ENCODE data around the gene SCAF4.
"Not testable (repeated sequence)": the region's sequence is repeated elsewhere in the genome, so short reads cannot be mapped to it uniquely, and the experiment has no call there.

SCAF4 gene

DNA sequence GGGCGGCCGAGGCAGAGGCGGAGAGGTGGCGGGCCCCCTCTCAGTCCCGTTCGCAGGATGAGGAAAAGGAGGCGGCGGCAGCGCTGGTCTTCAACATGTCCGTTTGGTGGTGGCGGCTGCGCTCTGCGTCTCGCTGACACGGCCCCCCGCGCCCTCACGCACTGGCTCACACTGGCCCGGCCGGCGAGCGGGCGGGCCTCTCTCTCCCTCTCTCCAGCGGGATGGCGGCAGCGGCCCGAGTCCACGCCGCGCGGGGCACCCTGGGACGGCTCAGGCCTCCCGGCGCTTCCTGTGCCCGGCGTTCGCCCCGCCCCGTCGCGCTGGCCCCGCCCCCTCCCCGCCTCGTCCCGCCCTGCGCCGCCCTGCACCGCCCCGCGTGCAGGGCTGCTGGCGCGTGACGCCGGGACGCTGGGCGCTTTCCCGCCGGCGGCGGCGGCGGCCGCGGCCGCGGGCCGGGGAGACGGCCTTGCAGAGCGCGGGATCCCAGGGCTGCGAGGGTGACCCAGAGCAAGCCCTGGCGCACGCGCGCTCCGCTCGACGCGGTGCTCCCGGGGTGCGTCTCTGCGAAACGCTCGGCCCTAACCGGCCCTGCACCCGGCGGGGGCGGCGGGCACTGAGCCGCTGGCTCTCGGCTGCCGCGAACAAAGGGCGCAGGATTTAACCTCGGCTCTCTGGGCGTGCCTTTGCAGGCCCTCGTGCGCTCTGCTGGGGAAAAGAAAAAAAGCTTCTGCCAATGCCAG is at the start of gene SCAF4:
Gene SCAF4, minus strand, starts transcription at position 262 of the 740 bp plus-strand sequence. CDS start 426 bp downstream, outside the sequence.
- peak; percentile 55 to 74 for DNase-seq (ENCODE audit: low read depth in 2 of 2)

DNA sequence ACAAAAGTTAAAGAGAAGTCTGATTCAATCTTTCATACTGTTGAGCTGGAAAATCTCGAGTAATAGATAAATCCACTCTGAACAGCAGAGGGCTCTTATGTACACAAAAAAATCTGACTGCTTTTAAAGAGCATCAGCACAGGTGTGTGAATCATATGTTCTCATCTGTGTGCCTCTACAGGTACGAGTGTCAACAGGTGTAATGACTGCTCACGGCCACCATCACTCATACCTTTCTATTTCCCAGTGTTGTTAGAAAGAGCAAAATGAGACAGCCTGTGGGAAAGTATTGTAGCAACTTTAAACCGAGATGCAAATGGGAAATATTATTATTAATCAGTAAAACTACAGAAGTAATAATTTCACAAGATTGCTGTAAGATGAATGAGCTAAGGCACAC is 49.0 kb upstream of the SCAF4 start:
- DNase-seq (ENCODE audit: low read depth in 2 of 2), result no peak

DNA sequence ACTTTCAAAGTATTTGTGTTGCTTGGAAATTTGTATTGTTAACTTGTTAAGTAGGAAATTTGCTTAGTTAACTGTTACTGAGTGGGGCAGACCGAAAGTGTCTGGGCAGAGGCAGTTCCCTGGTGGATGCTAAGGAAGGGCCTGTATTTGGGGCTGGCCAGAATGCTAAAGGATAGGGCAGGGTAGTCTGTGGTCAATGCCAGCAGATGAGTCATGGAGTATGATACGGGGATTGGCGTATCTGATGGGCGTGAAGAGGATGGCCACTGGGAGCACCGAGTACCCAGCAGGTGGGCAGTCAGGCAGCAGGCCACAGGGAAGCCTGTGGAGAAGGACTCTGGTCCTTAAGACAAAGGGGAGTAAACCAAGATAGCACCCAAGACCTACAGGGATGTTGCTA is 46.6 kb upstream of the SCAF4 start:
- no peak for DNase-seq (ENCODE audit: low read depth in 2 of 2)

GRCh38 chr21:31777857-31778256 is 45.9 kb upstream of the SCAF4 start:
- no peak for DNase-seq (ENCODE audit: low read depth in 2 of 2)

DNA sequence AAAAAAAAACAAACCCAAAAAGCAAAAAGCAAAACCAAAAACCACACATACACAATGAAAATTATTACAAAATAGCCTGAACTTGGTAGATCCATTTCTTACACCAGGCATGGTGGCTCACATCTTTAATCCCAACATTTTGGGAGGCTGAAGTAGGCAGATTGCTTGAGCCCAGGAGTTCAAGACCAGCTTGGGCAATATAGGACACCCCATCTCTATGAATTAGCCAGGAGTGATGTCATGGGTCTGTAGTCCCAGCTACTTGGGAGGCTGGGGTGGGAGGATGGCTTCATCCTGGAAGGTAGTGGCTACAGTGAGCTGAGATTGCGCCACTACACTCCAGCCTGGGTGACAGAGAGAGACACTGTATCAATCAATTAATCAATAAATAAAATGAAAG is 42.1 kb upstream of the SCAF4 start:
- DNase-seq (ENCODE audit: low read depth in 2 of 2), result no peak

- DNase-seq (ENCODE audit: low read depth in 2 of 2), result no peak
Observed at GRCh38 chr21:31772674-31773555, 41.0 kb upstream of the SCAF4 start.

DNA sequence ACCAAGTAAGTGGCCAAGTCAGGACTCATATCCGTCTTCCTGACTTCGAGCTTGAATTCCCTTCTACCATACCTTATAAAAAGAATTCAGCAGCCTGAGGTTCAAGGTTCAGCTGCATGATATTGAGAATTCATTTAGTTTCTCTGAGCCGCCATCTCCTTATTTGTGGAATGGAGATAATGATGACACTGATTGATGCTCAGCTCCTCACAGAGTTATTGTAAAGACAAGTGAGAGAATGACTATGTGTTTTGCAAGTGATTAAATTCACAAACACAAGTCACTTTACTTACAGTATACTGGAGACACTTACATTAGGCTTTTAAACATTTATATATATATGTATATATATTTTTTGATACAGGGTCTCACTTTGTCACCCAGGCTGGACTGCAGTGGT is 39.8 kb upstream of the SCAF4 start:
- DNase-seq (ENCODE audit: low read depth in 2 of 2), result no peak

GRCh38 chr21:31768710-31769109 is 36.8 kb upstream of the SCAF4 start:
- no peak for DNase-seq (ENCODE audit: low read depth in 2 of 2)

- DNase-seq (ENCODE audit: low read depth in 2 of 2), result no peak
Observed at GRCh38 chr21:31766899-31767298, 35.0 kb upstream of the SCAF4 start.

- DNase-seq (ENCODE audit: low read depth in 2 of 2), result not testable (repeated sequence)
Observed at GRCh38 chr21:31765850-31766249, 33.9 kb upstream of the SCAF4 start.

DNA sequence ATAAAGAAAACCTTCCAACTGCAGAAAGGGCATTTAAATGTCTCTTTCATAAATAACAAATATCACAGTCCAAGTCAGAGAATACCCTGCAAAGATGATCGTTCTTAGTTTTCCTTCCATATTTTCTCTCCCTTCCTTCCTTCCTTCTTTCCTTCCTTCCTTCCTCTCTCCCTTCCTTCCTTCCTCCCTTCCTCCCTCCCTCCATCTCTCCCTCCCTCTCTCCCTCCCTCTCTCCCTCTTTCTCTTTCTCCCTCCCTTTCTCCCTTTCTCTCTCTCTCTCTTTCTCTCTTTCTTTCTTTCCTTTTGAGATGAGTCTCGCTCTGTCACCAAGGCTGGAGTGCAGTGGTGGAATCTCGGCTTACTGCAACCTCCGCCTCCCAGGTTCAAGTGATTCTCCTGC is 29.0 kb upstream of the SCAF4 start:
- DNase-seq (ENCODE audit: low read depth in 2 of 2), result no peak

DNA sequence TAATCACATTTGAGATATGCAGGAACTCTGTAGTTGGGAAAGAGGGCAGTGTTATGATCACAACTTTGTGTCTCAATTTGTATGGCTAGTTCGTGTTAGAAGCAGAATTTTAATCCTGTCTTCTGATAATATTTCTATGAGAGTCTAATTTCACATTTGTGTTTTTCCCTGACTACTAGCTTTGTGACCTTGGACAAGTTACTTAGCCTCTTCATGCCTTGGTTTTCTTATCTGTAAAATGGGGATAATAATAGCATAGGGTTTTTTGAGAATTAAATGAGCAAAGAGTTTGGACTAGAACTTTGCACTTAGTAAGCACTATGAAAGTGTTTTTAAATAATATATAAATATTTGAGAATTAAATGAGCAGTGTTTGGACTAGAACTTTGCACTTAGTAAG is 24.9 kb upstream of the SCAF4 start:
- DNase-seq (ENCODE audit: low read depth in 2 of 2), result no peak

DNA sequence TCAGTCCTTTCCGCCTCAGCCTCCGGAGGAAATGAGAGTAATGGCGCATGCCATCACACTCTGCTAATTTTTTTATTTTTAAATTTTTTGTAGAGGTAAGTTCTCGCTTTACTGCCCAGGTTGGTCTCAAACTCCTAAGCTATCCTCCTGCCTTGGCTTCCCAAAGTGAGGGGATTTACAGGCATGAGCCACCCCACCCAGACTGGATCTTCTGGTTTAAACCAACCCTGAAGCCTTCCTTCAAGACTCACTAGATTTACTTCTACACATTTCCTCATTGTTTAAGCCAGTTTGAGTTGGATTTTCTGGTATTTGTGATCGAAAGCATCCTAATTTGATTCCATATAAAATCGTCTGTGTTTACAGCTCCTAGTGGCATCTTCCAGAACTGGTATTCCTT is 23.1 kb upstream of the SCAF4 start:
- no peak for DNase-seq (ENCODE audit: low read depth in 2 of 2)

- DNase-seq (ENCODE audit: low read depth in 2 of 2), result no peak
Observed at GRCh38 chr21:31754708-31754960, 22.7 kb upstream of the SCAF4 start.

GRCh38 chr21:31753949-31754707 is 22.2 kb upstream of the SCAF4 start:
- DNase-seq (ENCODE audit: low read depth in 2 of 2), result no peak

- no peak for DNase-seq (ENCODE audit: low read depth in 2 of 2)
Observed at GRCh38 chr21:31752967-31753366, 21.0 kb upstream of the SCAF4 start.

DNA sequence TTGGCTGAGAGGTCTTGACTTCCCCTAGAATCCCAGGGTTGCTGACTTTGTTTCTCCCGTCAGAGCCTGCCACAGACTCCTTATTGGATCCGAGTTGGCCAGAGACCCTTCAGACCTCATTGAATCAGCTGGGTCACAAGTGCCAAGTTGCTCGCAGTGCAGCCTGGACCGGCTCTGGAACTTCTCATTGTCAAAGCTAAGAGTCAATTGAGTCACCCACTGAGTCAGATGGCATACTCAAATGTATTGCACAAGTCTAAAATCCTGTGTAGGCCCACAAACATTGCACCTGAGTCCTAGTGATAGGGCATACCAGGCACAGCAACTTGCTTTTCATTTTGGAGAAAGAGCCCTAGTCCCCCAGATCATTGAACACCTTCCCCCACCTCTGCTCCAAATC is 20.4 kb upstream of the SCAF4 start:
- no peak for DNase-seq (ENCODE audit: low read depth in 2 of 2)

- no peak for DNase-seq (ENCODE audit: low read depth in 2 of 2)
Observed at GRCh38 chr21:31750843-31751242, 18.9 kb upstream of the SCAF4 start.

- no peak for DNase-seq (ENCODE audit: low read depth in 2 of 2)
Observed at GRCh38 chr21:31744182-31744800, 12.4 kb upstream of the SCAF4 start.

DNA sequence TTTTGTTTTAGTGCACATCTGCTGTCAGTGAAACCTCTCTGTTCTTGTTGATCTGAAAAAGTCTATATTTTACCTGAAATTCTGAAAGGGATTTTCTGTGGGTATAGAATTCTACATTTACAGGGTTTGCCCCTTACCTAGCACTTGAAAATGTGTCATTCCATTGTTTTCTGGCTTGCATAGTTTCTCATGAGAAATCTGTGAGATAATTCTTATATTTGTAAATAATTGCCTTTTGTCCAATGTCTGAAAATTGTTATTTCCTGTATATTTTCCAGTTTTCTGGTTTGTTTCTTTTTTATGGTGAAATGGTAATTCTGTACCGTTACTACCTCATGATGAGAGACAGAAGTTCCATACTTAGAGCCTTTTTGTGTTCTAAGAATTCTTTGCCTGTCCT is 11.8 kb upstream of the SCAF4 start:
- DNase-seq (ENCODE audit: low read depth in 2 of 2), result no peak

DNA sequence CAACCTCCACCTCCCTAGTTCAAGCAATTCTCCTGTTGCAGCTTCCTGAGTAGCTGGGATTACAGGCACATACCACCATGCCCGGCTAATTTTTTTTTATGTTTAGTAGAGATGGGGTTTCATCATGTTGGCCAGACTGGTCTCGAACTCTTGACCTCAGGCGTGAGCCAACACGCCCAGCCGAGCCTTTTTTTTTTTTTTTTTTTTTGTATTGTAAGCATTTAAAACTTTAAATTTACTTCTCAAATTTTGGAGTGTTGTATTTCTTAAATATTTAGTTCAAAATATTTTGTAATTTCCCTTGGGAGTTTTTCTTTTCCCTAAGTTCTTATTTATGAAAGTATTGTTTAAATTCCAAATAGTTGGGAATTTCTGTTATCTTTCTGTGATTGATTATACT is 9.2 kb upstream of the SCAF4 start:
- DNase-seq (ENCODE audit: low read depth in 2 of 2), result no peak
